ENCODE results near the gene MLXIPL.

- TF ChIP-seq YY1 (IDR thresholded peaks at IDR 0.05; ENCODE audit: insufficient read depth, insufficient read length): no peak
- TF ChIP-seq SUZ12 (IDR thresholded peaks at IDR 0.05; ENCODE audit: extremely low read depth, insufficient read depth, insufficient read length): no peak
- no peak for TF ChIP-seq ZNF274 (IDR thresholded peaks at IDR 0.05; ENCODE audit: low read depth, low read length)
Observed at GRCh38 chr7:73615886-73616285, 8.4 kb downstream of the MLXIPL start.

Measured in NT2/D1 (cell line).